Measurements from ENCODE around the gene DRD2. TPM values are rescaled to one million over a fixed set of nuclear protein-coding genes. Genes with fewer than 3 reads are reported as not detected.

DRD2 gene
- 6.5 TPM for total RNA-seq

DNA sequence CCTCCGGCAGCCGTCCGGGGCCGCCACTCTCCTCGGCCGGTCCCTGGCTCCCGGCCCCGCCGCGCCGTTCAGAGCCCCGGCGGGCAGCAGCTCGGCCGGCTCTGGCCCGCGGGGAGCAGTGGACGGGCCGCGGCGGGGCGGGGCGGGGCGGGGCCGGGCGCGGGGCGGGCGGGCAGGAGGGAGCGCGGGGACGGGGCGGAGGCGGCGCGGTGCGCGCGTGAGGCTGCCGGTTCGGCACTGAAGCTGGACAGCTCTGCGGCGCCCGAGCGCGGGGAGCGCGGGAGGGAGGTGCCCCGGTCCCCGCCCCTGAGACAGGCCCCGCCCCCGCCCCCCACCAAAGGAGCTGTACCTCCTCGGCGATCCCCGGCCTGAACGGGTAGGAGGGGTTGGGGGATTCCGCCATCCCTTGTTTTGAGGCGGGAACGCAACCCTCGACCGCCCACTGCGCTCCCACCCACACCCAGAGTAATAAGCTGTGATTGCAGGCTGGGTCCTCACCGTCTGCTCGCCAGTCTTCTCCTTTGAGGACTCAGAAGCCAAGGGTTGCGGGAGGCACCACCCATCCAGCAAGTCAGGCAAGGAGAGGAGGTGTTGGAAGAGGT lies at the start of gene DRD2:
DRD2 (minus strand) TSS at position 239 of the 602 bp plus-strand sequence. CDS start 50,747 bp downstream, outside the sequence.

GRCh38 chr11:113387605-113388211 lies 87.5 kb downstream of the DRD2 start, which contains the start of gene ANKK1:
TSS of gene ANKK1 (plus strand) at chr11:113387779. CDS start at chr11:113387885, 106 bp downstream.

Small RNA genes within 50 kb of the gene (small RNA-seq; reads per million reads assigned to genes)
- not detected for gene MIR4301

Other genes with a start within 250 kb of the DRD2 start
- gene TTC12, start 160.8 kb downstream of the DRD2 start, total RNA-seq = 11.1 TPM
- gene ANKK1, start 87.6 kb downstream of the DRD2 start, total RNA-seq = 0.23 TPM
- gene TMPRSS5, start 230.9 kb upstream of the DRD2 start, total RNA-seq = 2.1 TPM